Upper lobe of right lung (tissue), 1 donor: ENCODE measurements around the gene TMEM60. TPM values are rescaled to one million over a fixed set of nuclear protein-coding genes. Genes with fewer than 3 reads are reported as not detected.
"Not testable (repeated sequence)": the region's sequence is repeated elsewhere in the genome, so short reads cannot be mapped to it uniquely, and the experiment has no call there.

Experiments
- ATAC-seq: fragments of 200-7000 bp; cut with Tn5 transposase; one replicate; pipeline ENCODE4 v1.9.1; 2020; ENCODE audit warnings: mild to moderate bottlenecking, moderate library complexity
- DNase-seq: peaks from one replicate; pipeline ENCODE4 v3.0.0-alpha.2; 2020
- H3K27ac ChIP-seq: fragments of 200-600 bp; one replicate; pipeline ENCODE4 v1.8.0; 2022
- H3K27me3 ChIP-seq: fragments of 200-600 bp; one replicate; pipeline ENCODE4 v1.8.0; 2022; ENCODE audit warnings: mild to moderate bottlenecking
- H3K36me3 ChIP-seq: fragments of 200-600 bp; one replicate; pipeline ENCODE4 v1.8.0; 2022
- H3K4me1 ChIP-seq: fragments of 200-600 bp; one replicate; pipeline ENCODE4 v1.8.0; 2022
- H3K4me3 ChIP-seq: fragments of 200-600 bp; one replicate; pipeline ENCODE4 v1.8.0; 2022; ENCODE audit warnings: mild to moderate bottlenecking
- H3K9me3 ChIP-seq: fragments of 200-600 bp; one replicate; pipeline ENCODE4 v1.8.0; 2022
- intact Hi-C: fragments of 100-400 bp; cut with DNase I; formaldehyde crosslinking; loops from one replicate; pipeline ENCODE4 v1.11.0; 2022
- total RNA-seq: library from RNA; stranded (reverse); fragmentation: NEBNext Ultra II Directional; extraction: Animal tissue kit (Norgen Biotek cat#: 25700); gene quantifications from one replicate; pipeline ENCODE4 v1.2.1, GENCODE V29; 2021
- TF ChIP-seq, protein P1 (sequence below): fragments of 200-600 bp; IDR thresholded peaks from one replicate; pipeline ENCODE4 v1.8.0; 2022; ENCODE audit warnings: antibody characterized with exemption
- donor health status: DM: no; HTN: yes; CAD: no; lungs with severe emphysema.

The TMEM60 gene
- total RNA-seq, 1 donor from 2014 or later = 22.8 TPM

DNA sequence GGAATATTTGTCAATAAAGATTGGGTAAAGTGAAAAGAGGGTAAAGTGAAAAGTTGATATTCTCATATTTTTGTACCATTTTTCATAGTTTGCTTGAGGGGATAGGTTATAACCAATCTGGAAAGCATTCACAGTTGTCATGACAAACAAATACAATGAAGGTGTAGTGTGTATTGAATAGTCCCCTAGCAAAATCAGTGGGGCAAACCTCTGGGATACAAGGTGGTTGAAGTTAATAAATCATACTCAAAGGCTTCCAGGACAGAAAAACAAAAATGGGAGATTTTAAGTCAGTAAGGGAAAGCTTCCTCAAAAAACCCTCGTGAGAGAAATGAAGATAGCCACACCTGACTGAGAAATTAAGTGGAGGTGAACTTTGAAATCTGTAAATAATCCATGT, 39.7 kb upstream of the TMEM60 start:
- TF ChIP-seq, protein P1, sequence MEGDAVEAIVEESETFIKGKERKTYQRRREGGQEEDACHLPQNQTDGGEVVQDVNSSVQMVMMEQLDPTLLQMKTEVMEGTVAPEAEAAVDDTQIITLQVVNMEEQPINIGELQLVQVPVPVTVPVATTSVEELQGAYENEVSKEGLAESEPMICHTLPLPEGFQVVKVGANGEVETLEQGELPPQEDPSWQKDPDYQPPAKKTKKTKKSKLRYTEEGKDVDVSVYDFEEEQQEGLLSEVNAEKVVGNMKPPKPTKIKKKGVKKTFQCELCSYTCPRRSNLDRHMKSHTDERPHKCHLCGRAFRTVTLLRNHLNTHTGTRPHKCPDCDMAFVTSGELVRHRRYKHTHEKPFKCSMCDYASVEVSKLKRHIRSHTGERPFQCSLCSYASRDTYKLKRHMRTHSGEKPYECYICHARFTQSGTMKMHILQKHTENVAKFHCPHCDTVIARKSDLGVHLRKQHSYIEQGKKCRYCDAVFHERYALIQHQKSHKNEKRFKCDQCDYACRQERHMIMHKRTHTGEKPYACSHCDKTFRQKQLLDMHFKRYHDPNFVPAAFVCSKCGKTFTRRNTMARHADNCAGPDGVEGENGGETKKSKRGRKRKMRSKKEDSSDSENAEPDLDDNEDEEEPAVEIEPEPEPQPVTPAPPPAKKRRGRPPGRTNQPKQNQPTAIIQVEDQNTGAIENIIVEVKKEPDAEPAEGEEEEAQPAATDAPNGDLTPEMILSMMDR = no peak
- DNase-seq = no peak
- ATAC-seq = no peak

DNA sequence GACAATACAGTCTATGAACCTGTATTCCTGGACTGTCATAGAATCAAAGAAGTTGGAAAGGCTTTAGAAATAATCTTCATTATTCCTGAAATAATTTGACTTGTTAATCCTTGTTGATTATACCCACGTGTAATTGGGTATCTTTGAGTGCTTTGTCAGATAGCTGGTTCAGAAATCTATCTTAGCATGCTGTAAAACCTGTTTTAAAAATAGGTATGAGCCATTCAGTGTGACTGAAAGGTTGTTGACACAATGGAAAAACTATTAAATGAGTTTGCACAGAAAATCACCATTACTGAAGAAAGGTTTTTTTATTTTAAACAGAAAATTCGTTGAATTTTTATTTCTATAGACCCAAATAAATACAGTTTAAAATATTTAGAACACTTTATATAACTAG, 39.0 kb upstream of the TMEM60 start:
- ATAC-seq = no peak
- H3K9me3 ChIP-seq = no peaks in the 10 kb centered on the region
- intact Hi-C loops = no loop called here
- DNase-seq = no peak
- H3K36me3 ChIP-seq = no peaks in the 10 kb centered on the region
- H3K27ac ChIP-seq = no peak overlapping the region
- no peak overlapping the region for H3K4me3 ChIP-seq
- H3K27me3 ChIP-seq = no peaks in the 10 kb centered on the region
- peaks cover 5% of the 10 kb centered on the region for H3K4me1 ChIP-seq
- TF ChIP-seq, protein P1 = no peak

More for the DNA sequence above, 39.7 kb upstream of the TMEM60 start:
- Histone ChIP-seq H3K4me1 (peaks cover 5% of the 10 kb centered on the region), H3K36me3 (no peaks in the 10 kb centered on the region), H3K27ac (no peak overlapping the region), H3K9me3 (no peaks in the 10 kb centered on the region), H3K4me3 (no peak overlapping the region), H3K27me3 (no peaks in the 10 kb centered on the region)
- intact Hi-C loops = no loop called here

DNA sequence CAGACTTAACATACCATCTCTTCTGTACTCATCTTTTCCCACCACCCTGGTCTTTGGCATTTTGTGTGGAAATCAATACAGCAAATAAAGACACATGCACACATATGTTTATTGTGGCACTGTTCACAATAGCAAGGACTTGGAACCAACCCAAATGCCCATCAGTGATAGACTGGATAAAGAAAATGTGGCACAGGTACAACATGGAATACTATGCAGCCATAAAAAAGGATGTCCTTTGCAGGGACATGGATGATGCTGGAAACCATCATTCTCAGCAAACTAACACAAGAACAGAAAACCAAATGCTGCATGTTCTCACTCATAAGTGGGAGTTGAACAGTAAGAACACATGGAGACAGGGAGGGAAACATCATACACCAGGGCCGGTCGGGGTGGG, 38.2 kb upstream of the TMEM60 start:
- H3K27me3 ChIP-seq, ATAC-seq, intact Hi-C loops, H3K36me3 ChIP-seq, H3K4me1 ChIP-seq, H3K4me3 ChIP-seq, DNase-seq, H3K27ac ChIP-seq, H3K9me3 ChIP-seq: not testable (repeated sequence)

DNA sequence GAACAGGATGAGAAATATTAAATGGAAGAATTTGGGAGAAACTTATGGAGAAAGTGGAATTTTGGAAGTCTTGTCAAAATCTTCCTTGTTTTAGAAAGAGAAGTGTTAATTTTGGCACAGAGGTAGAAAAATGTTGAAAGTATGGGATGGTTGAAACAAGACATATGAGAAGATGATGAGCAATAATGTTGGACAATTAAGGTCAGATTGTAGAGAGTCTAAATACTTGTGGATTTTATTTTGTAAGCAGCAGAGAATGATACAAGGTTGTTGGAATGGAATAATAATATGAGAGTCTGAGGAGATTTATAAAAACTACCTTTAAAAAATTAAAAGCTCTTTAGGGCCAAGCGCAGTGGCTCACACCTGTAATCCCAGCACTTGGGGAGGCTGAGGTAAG, 34.9 kb upstream of the TMEM60 start:
- no peak for ATAC-seq
- Histone ChIP-seq H3K9me3 (no peaks in the 10 kb centered on the region), H3K27me3 (no peaks in the 10 kb centered on the region), H3K4me1 (peaks cover 5% of the 10 kb centered on the region), H3K4me3 (no peak overlapping the region), H3K36me3 (no peaks in the 10 kb centered on the region), H3K27ac (no peak overlapping the region)
- TF ChIP-seq, protein P1 = no peak
- intact Hi-C loops = no loop called here
- DNase-seq = no peak

DNA sequence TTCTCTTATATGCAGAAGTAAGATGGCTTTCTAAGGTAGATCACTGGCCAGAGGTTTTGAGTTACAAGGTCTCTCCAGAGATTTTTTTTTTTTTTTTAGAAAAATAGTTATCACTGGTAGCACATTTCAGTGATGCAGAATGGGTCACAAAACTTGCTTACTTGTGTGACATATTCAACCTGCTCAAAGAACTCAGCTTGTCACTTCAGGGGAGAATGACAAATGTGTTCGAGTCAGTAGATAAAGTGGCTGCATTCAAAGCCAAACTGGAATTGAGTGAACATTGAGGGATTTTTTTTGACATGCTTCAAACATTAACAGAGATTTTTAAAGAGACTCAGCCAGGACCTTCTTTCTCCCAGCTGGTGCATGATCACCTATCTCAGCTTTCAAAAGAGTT, 33.7 kb upstream of the TMEM60 start:
- intact Hi-C loops = no loop called here
- Histone ChIP-seq H3K27ac (no peak overlapping the region), H3K4me1 (peaks cover 5% of the 10 kb centered on the region), H3K4me3 (no peak overlapping the region), H3K27me3 (no peaks in the 10 kb centered on the region), H3K36me3 (no peaks in the 10 kb centered on the region), H3K9me3 (no peaks in the 10 kb centered on the region)
- TF ChIP-seq, protein P1 = no peak
- ATAC-seq (no peak), DNase-seq (no peak)

DNA sequence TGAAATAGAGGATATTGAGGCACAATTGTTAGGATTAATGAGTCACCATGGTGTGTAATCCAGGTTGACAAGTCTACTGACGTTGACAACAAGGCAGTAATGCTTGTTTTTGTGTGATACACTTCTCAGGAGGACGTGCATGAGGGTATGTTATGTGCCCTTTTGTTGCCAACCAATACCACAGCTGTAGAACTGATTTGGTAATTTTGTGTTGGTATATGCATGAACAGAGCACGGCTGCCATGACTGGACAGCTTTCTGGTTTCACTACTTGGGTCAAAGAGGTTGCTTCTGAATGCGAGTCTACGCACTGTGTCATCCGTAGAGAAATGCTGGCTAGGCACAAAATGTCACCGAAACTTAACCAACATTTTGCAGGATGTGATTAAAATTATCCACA, 33.2 kb upstream of the TMEM60 start:
- Histone ChIP-seq H3K36me3 (no peaks in the 10 kb centered on the region), H3K4me1 (peaks cover 5% of the 10 kb centered on the region), H3K27ac (no peak overlapping the region), H3K27me3 (no peaks in the 10 kb centered on the region), H3K4me3 (no peak overlapping the region), H3K9me3 (peaks cover 3% of the 10 kb centered on the region)
- DNase-seq (no peak), ATAC-seq (no peak)
- TF ChIP-seq, protein P1 = no peak
- intact Hi-C loops = no loop called here
